Measurements from ENCODE around the gene PLGLB1.
"Not testable (repeated sequence)": the region's sequence is repeated elsewhere in the genome, so short reads cannot be mapped to it uniquely, and the experiment has no call there.

Gene PLGLB1

DNA sequence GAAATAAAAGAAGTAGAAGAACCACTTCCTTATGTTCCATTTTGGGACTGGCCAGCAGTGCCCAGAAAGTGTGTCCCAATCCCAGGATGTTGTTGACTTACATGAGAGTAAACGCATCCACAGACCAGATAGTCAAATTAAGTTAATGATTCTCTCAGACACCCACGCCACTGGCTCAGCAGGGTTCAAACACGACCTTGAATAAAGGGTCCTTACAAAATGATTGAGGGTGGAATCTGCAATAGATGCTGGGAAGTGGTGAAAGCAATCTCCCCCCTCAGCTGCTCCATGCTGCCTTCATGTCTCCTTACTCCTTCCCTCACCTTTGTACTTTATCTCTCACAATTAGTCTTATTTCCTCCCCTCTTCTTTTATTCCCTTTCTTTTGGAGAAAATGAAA lies at the start of gene PLGLB1:
Gene PLGLB1, minus strand, starts transcription at position 101 of the 400 bp plus-strand sequence. Its CDS starts 61 bp downstream, at position 40.
- not testable (repeated sequence) for DNase-seq (ENCODE audit: low read depth)

DNA sequence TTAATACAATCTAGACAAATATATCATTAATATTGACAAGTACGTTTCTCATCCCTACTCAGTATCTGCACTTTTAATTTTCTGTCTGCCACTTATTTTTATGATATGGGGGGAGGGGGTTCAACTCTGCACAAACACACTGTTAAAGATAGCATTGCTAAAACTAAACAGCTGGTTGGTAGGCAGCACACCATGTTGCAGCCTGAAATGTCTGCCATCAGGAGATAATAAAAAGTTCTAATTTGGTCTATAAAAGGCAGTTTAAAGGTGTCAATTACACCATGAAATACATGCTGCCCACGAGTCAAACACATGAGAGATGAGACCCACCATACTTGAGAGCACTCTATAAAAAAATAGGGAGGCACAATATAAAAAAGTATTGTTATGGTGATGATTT lies 42.7 kb upstream of the PLGLB1 start:
- DNase-seq (ENCODE audit: low read depth): not testable (repeated sequence)

DNA sequence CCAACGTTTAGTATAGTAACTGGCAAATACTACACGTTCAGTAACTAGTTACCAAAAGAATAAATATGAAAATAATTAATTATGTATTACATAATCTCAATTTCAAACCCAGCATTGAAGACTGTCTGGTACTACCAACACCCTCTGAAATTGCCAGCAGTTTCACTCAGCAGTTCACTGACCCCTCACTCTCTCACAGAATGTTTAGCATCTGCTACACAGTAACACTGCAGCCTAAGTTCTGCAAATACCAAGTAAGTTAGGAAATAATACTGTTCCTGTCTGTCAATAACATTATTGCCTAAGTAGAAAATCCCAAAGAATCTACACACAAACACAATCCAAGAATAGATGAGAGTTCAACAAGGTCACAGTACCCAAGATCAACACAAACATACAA lies 41.8 kb upstream of the PLGLB1 start:
- not testable (repeated sequence) for DNase-seq (ENCODE audit: low read depth)

DNA sequence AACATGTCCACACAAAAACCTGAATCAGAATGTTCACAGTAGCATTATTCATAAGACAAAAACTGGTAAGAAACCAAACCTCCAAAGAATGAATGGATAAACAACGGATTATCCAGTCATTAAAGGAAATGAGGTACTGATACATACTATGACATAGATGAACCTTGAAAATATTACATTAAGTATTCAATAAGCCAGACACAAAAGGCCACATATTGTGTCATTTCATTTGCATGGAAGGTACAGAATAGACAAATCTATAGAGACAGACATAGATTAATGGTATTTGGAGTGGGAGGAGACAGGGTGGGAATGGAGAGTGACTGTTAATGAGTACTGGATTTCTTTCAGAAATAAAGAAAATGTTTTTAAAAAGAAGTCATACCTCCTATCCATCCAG lies 39.9 kb upstream of the PLGLB1 start:
- not testable (repeated sequence) for DNase-seq (ENCODE audit: low read depth)

DNA sequence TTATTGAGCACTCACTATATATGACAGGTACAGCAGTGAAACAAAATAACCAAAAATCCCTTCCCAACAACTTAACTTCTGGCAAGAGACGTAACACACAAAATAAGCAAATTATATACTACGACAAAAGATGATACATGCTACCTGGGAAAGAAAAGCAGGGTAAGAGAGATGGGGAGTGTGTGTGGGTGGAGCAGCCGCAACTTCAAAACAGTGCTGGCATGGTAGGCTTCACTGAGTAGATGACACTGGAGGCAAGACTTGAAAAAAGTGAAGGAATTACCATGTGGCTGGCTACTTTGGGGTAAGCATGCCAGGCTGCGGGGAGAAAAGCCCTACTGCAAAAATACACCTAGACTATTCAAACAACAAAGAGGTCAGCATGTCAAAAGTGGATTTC lies 36.0 kb upstream of the PLGLB1 start:
- not testable (repeated sequence) for DNase-seq (ENCODE audit: low read depth)

DNA sequence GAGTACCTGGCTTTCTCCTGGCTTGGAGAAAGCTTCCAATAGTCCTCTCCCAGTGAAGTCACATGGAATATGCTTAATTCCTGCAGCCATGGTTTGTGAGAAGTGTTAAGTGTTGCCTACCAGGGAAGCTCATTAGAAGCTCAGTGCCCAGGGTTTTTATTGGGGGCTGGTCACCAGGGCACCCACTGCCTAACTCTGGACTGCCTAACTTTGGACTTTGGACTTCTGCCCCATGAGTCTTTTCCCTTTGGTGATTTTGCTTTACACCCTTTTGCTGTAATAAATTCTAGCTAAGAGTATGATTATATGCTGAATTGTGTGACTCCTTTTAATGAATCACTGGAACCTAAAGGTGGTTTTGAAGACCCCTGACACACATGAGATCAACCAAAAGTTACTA lies 35.2 kb upstream of the PLGLB1 start:
- DNase-seq (ENCODE audit: low read depth): not testable (repeated sequence)

DNA sequence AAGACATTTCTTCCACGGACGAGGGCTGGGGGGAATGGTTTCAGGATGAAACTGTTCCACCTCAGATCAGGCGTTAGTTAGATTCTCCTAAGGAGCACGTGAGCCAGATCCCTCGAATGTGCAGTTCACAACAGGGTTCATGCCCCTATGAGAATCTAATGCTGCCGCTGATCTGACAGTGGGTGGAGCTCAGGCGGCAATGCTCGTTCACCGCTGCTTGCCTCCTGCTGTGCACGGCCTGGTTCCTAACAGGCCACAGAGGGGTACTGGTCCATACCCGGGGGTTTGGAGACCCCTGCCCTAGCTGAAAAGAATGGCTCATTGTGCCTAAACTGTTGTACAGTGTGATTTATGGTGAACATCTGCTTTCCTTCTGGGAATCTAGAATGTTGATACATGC lies 34.8 kb upstream of the PLGLB1 start:
- not testable (repeated sequence) for DNase-seq (ENCODE audit: low read depth)

DNA sequence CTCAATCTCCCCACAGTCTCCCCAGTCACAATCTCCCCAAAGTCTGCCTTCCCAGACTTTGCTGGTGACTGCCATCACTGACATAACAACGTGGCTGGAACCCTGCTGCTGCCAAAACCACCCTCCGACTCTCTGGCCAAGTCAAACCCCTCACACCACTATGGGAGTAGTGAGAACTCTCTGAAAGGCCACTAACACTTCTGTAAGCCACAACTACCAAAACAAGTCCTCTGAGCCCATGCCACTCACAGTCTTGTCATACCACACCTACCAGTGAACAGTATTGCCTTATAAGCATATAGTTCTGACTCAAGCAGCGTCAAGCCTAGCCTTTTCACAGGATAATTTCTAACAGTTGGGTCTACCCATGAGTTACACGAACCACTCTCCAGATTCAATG lies 32.7 kb upstream of the PLGLB1 start:
- not testable (repeated sequence) for DNase-seq (ENCODE audit: low read depth)

DNA sequence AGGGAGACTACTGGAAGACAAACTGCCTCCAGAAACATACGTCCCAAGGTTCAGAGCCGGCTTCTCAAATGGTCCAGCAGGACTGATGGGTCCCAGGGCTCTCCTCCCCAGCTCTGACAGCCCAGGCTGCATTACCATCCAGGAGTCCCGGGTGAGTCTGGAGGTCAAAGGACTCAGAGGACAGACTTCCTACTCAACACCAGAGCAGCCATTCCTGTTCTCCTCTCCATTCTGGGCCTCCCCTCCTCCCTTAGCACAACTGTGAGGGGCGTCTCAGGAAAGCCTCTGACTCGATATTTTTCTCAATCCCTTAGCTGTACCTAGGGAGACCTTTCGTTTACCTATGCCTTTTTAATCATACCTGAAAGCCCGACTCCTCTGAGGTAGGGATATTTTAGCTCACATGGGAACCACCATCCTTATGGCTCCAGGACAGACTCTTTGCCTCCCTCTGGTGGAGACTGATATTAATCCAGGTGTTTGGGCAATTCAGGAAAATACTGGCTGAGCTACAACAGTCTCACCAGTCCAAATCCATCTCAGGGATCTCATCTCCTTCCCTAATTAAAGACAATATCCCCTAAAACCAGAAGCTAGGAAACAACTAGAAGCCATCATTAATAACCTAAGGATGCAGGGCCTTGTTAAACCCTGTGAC lies 19.8 kb upstream of the PLGLB1 start:
- DNase-seq (ENCODE audit: low read depth): not testable (repeated sequence)

DNA sequence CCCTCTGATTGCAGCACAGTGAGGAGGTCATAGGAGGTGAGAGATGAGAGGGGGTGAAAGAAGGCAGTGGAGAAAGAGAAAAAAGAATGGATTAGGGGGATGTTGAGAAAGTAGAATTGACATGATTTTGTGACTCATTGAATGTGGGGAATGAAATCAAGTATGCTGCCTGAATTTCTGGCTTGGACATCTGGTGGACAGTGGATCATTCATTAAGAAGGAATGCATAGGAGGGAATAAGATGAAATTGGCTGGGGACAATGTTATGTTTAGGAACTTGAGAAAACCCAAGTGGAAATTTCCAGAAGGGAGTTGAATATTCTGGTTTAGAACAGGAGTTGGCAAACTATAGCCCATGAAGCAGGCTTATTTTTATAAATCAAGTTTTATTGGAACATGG lies 7.0 kb upstream of the PLGLB1 start:
- DNase-seq (ENCODE audit: low read depth): not testable (repeated sequence)

DNA sequence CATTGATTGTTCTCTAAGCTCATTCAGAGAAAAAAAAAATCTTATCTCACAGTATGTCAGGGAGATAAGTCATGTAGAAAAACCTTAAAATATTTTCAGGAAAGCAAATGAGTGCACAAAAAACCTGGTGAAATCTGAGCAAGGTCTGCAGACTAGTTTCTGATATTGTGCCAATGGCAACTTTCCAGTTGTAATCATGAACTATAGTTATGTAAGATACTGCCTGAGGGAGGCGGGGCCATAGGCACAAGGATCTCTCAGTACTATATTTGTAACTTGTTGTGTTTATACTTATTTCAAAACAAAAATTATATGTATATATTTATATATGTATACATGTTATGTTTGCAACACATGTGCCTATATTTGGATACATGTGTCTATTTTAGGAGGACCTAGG lies 5.2 kb upstream of the PLGLB1 start:
- not testable (repeated sequence) for DNase-seq (ENCODE audit: low read depth)

DNA sequence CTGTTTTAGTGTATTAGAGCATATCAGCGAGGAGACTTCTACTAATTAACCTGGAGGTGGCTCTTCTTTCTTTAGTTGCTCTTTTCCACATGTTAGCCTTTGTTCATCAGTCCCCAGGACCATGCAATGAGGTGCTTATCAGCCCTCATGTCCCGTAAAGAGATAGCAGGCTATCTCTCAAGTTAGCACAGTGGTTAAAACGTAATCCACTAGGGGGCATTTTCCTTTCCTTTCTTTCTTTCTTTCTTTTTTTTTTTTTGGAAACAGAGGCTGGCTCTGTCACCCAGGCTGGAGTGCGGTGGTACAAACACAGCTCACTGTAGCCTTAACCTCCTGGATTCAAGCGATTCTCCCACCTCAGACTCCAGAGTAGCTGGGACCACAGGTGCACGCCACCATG lies 4.3 kb upstream of the PLGLB1 start:
- not testable (repeated sequence) for DNase-seq (ENCODE audit: low read depth)

DNA sequence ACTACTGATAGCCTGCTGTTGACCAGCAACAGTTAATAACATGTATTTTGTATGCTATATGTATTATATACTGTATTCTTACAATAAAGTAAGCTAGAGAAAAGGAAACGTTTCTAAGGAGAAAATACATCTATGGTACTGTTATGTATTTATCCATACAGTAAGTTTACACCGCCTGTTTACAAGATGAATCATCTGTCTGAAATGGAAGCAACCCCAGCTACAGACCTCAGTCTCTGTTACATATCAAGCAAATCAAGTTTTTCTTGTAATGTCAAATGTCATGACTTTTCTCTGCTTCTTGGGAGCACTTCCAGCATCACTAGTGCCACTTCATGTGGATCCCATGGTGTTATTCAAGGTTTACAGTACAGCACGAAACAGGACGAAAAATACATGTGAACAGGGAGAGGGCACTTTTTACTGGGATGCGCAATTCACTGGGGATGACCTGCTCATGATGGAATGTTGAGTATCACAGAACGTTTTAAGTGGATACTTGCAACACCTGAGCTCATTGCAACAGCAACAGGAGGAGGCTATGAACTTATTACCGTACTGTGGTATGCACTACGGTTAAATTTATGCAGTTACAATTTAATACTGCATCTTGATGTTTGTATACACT lies 2.5 kb upstream of the PLGLB1 start:
- DNase-seq (ENCODE audit: low read depth): not testable (repeated sequence)

DNA sequence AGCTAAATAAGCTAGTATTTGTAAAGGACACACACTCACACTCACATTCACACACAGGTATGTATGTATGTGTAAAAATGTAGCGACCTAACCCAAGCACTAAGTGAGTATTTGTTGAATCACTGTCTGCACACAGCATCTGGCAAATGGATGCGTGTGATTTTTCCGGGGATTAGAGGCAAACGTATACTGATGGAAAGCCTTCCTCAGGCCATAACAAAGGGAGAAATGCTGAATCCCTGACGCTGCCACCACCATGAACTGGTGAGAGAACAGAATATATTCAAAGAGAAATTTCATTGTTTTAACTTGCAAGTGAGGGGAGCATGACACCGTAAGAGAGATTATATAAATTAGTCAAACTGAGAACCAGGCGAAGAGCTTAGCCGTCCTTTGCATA lies 601 bp downstream of the PLGLB1 start:
- not testable (repeated sequence) for DNase-seq (ENCODE audit: low read depth)

DNA sequence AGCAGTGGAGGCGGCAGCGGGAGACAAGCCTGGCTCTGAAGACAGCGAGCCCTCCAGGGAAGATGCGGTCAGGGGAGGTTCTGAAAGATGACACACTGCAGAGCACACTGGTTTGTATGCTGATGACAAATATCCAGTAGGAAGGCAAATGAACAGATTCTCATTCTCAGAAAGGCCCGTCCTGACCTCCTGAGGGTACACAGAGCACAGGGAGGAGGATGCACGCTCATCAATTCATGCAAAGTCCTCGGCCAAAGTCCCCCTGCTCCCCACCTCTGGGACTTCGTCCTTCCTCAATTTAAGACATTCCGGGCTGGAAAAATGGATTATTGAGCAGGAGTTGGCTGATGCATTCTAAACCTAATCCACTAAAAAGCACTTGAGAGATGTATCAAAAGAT lies 2.6 kb downstream of the PLGLB1 start:
- DNase-seq (ENCODE audit: low read depth): not testable (repeated sequence)

DNA sequence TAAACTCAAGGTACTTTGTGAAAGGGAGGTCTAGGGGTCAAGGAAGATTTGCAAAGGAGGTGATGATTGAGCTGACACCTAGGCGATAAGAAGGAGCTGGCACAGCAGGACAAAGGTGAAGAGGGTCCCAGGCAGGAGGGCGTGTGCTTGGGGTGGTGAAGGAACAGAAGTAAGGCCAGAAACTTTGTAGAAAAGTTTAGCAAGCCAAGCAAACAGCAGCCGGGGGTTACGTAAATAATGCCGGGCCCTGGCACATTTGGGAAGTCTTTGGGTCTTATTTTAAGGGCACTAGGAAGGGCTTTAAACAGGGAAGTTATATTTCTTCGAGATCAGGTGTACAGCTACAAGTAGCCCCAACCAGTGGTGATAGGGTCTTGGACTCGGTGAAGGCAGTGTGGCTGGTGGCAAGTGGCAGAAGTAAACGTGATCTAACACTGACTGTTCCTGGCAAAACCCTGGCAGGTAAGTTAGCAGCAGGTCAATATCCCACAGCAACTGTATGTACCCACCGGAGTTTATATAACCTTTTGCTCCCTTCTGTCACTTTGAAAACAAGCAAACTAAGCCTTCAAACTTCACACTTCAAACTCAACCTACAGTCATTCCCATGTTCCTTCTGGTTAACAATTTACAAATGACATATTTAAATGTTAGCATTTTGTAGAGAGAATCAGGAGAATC lies 7.0 kb downstream of the PLGLB1 start:
- not testable (repeated sequence) for DNase-seq (ENCODE audit: low read depth)

DNA sequence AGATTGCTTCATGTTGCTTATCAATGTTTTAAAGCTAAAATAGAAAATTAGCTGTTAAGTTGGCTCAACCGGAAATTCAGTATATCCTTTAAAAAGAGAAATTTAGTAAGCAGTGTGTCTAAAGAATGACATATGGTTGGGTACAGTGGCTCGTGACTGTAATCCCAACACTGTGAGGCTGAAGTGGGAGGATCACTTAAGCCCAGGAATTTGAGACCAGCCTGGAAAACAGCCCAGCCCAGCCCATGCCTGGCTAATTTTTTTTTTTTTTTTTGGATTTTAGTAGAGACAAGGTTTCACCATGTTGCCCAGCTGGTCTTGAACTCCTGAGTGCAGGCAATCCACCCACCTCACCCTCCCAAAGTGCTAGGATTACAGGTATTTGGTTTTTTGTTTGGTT lies 17.2 kb downstream of the PLGLB1 start:
- not testable (repeated sequence) for DNase-seq (ENCODE audit: low read depth)
